Memory B cell (primary cell): ENCODE data around the gene CDADC1.
"Not testable (repeated sequence)": the region's sequence is repeated elsewhere in the genome, so short reads cannot be mapped to it uniquely, and the experiment has no call there.

ENCODE experiments used
- ATAC-seq: fragments of 150-1000 bp; cut with Tn5 transposase; 2 replicates; pipeline ENCODE4 v1.10.0; 2021; ENCODE audit warnings: low read depth, mild to moderate bottlenecking, moderate library complexity
- DNase-seq, 2 donors: peaks; one replicate each; pipeline ENCODE4 v3.0.0; 2022; ENCODE audit warnings: low spot score in 2 of 2
- H3K27ac Mint-ChIP-seq: one replicate; pipeline ENCODE4 v1.8.0; 2022; ENCODE audit warnings: mild to moderate bottlenecking, moderate library complexity, mixed read lengths
- H3K27me3 Mint-ChIP-seq: one replicate; pipeline ENCODE4 v1.8.0; 2022; ENCODE audit warnings: mixed read lengths
- H3K36me3 Mint-ChIP-seq: one replicate; pipeline ENCODE4 v1.8.0; 2022; ENCODE audit warnings: mild to moderate bottlenecking, mixed read lengths
- H3K4me1 Mint-ChIP-seq: one replicate; pipeline ENCODE4 v1.8.0; 2022; ENCODE audit warnings: mixed read lengths
- H3K4me3 Mint-ChIP-seq: one replicate; pipeline ENCODE4 v1.8.0; 2022; ENCODE audit warnings: mild to moderate bottlenecking, moderate library complexity, mixed read lengths
- H3K9me3 Mint-ChIP-seq: one replicate; pipeline ENCODE4 v1.8.0; 2022; ENCODE audit warnings: mixed read lengths

Gene CDADC1

DNA sequence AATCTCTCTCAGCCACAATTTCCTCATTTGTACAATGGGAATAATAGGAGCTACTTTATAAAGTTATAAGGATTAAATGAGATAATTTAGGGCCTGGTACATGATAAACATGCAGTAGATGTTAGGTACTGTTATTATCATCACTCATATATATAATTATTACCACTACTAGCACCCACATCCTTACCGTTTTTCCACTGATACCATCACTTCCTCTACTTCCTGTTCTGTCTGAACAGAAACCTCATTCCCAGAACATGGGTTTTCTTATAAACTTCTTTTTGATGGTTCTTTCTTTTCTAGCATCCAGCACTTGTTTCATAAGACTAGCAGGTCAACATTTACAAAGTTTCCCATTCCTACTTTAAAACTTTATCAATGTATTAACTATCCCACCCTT, 6.3 kb downstream of the CDADC1 start:
- Mint-ChIP-seq H3K27ac (no peak overlapping the region), H3K9me3 (no peaks in the 10 kb centered on the region), H3K4me1 (peaks cover 7% of the 10 kb centered on the region), H3K4me3 (no peak overlapping the region), H3K36me3 (peaks cover 21% of the 10 kb centered on the region), H3K27me3 (no peaks in the 10 kb centered on the region)
- DNase-seq (no peak), ATAC-seq (no peak)

DNA sequence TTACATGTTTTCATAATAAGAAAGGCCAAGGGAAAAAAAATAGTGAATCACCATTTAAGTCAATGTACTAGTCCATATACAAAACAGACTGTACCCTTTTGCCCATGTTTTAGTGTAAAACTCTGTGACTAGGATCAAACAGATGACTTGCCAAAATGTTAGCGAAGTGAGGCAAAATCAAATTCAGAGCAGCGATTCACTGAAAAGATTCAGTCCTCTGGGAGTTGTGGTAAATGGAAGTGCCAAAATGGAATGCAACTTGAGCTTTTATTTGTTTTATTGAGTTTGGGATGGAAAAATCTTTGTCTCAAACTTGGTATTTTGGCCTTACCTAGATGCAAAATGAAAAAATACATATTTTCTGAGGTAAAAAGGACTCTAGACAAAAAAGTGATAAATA, 9.1 kb downstream of the CDADC1 start:
- peaks cover 2% of the 10 kb centered on the region for H3K4me1 Mint-ChIP-seq

DNA sequence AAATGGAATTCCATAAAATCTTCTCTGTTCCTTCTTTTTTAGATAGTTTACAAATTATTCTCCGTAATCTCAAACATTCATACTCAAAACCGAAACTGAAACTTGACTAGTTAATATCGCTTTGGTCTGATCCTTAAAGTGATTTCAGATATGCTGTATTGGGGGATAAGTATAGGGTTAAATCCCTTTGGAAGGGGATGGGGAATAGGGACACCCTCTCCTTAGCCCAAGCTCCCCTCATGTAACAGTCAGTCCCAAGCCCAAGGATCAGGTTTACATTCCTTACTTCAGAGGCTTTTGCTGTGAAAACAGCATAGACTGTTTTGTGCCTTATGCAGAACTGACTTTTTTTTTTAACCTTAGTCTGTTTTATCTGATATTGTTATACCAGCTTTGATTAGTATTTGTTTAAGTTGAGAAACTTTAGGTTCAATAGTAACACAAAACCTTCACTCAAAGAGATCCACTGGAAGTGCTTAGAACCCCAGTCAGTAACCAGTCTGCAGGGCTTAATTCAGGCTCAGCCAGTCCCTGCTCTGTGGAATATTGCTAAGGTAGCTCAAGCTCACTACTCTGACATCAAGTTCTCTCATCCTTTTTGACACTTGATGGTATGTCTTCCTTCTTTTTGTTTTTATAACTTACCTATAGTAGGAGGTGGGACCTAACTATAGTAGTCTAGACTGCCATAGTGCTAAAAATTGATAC, 10.5 kb downstream of the CDADC1 start:
- Mint-ChIP-seq H3K4me3 (peak overlapping the region; percentile 82), H3K9me3 (no peaks in the 10 kb centered on the region), H3K4me1 (no peaks in the 10 kb centered on the region), H3K36me3 (peaks cover 38% of the 10 kb centered on the region), H3K27ac (peak overlapping the region; percentile 86), H3K27me3 (no peaks in the 10 kb centered on the region)
- DNase-seq: no peak
- ATAC-seq: peak; percentile 35

More for the DNA sequence above, 9.1 kb downstream of the CDADC1 start:
- Mint-ChIP-seq H3K4me3 (no peak overlapping the region), H3K27me3 (no peaks in the 10 kb centered on the region), H3K36me3 (peaks cover 40% of the 10 kb centered on the region), H3K9me3 (no peaks in the 10 kb centered on the region), H3K27ac (no peak overlapping the region)
- ATAC-seq: no peak
- no peak for DNase-seq

GRCh38 chr13:49259586-49259985, 11.9 kb downstream of the CDADC1 start:
- ATAC-seq (no peak), DNase-seq (no peak)
- Mint-ChIP-seq H3K36me3 (peaks cover 33% of the 10 kb centered on the region), H3K9me3 (no peaks in the 10 kb centered on the region), H3K4me3 (no peak overlapping the region), H3K27me3 (no peaks in the 10 kb centered on the region), H3K4me1 (no peaks in the 10 kb centered on the region), H3K27ac (no peak overlapping the region)

DNA sequence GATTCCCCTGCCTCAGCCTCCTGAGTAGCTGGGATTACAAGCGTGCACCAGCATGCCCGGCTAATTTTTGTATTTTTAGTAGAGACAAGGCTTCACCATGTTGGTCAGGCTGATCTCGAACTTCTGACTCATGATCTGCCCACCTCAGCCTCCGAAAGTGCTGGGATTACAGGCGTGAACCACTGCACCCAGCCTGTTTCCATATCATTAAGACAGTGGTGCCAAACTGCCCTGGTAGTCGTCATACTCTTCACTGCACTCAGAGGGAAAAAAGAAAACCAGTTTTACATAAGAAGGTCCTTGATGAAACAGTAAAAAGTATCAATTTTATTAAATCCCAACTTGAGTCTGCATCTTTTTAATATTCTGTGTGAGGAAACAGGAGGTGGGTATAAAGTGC, 14.9 kb downstream of the CDADC1 start:
- DNase-seq (no peak), ATAC-seq (no peak)
- no peak overlapping the region for H3K27ac Mint-ChIP-seq
- no peaks in the 10 kb centered on the region for H3K9me3 Mint-ChIP-seq
- H3K4me3 Mint-ChIP-seq: no peak overlapping the region
- peaks cover 26% of the 10 kb centered on the region for H3K36me3 Mint-ChIP-seq
- H3K4me1 Mint-ChIP-seq: no peaks in the 10 kb centered on the region
- H3K27me3 Mint-ChIP-seq: no peaks in the 10 kb centered on the region

- Mint-ChIP-seq H3K27ac (no peak overlapping the region), H3K9me3 (no peaks in the 10 kb centered on the region), H3K4me3 (no peak overlapping the region), H3K27me3 (no peaks in the 10 kb centered on the region), H3K4me1 (no peaks in the 10 kb centered on the region), H3K36me3 (peaks cover 20% of the 10 kb centered on the region)
- ATAC-seq (no peak), DNase-seq (no peak)
Measured at GRCh38 chr13:49265822-49266221, 18.1 kb downstream of the CDADC1 start.

DNA sequence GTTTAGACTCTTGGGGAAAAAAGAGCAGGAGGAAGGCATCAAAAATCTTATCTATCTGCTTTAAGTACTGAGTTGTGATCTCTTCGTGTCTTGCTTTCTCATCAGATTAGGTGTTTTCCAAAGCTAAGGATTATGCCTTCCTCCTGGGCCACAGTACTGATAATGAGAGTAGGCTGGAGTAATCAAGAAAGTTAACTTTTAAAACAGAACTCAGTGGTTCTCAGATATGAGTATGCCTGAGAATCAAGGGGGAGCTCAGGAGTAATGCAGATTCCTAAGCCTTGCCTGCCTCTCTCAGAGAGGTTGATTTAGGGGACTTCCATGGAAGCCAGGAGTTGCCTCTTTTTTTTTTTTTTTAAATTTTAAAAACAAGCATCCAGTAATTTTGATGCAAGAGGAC, 23.5 kb downstream of the CDADC1 start:
- no peak for ATAC-seq
- Mint-ChIP-seq H3K9me3 (no peaks in the 10 kb centered on the region), H3K36me3 (peaks cover 14% of the 10 kb centered on the region), H3K27ac (no peak overlapping the region), H3K4me3 (no peak overlapping the region), H3K27me3 (no peaks in the 10 kb centered on the region), H3K4me1 (no peaks in the 10 kb centered on the region)
- DNase-seq: no peak

- ATAC-seq: no peak
- H3K4me3 Mint-ChIP-seq: no peak overlapping the region
- H3K27me3 Mint-ChIP-seq: no peaks in the 10 kb centered on the region
- no peak for DNase-seq
- H3K27ac Mint-ChIP-seq: no peak overlapping the region
- peaks cover 16% of the 10 kb centered on the region for H3K36me3 Mint-ChIP-seq
- no peaks in the 10 kb centered on the region for H3K4me1 Mint-ChIP-seq
- H3K9me3 Mint-ChIP-seq: no peaks in the 10 kb centered on the region
Measured at GRCh38 chr13:49272296-49272695, 24.6 kb downstream of the CDADC1 start.

DNA sequence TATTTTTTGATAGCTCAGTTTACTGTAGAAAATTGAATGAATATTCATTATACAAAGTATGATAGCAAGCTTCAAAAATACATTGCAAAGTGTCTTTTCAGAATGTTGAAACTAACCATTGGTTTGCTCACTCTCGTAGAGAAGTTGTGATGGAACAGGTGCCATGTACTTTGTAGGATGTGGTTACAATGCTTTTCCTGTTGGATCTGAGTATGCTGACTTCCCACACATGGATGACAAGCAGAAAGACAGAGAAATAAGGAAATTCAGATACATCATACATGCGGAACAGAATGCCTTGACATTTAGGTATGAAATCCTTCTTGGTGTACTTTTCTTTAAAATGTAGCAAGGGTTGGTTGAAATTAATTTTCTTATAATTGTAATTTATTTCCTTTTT, 30.5 kb downstream of the CDADC1 start:
- DNase-seq: no peak
- Mint-ChIP-seq H3K27ac (no peak overlapping the region), H3K4me3 (no peak overlapping the region), H3K9me3 (no peaks in the 10 kb centered on the region), H3K4me1 (no peaks in the 10 kb centered on the region), H3K27me3 (no peaks in the 10 kb centered on the region), H3K36me3 (peaks cover 8% of the 10 kb centered on the region)
- no peak for ATAC-seq

DNA sequence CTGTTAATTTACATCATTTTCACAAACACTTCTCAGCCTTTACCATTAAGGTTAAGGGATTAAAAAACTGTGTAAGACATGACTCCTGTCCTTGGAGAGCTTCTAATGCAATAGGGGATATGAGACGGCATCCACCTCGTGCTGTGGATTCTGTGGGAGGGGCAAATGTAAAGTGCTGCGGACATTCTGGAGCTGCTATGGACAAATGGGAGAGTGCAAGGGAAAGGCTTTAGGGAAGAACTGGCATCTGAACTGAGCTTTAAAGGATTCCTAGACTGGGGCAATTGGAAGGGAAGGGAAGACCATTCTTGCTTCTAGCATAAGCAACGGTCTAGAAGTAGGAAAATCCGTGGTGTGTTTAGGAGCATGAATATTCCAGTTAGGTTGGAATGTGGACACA, 31.4 kb downstream of the CDADC1 start:
- DNase-seq (no peak), ATAC-seq (no peak)
- Mint-ChIP-seq H3K27ac (peak overlapping the region; percentile 4), H3K4me1 (no peaks in the 10 kb centered on the region), H3K27me3 (no peaks in the 10 kb centered on the region), H3K4me3 (no peak overlapping the region), H3K36me3 (peaks cover 10% of the 10 kb centered on the region), H3K9me3 (no peaks in the 10 kb centered on the region)

DNA sequence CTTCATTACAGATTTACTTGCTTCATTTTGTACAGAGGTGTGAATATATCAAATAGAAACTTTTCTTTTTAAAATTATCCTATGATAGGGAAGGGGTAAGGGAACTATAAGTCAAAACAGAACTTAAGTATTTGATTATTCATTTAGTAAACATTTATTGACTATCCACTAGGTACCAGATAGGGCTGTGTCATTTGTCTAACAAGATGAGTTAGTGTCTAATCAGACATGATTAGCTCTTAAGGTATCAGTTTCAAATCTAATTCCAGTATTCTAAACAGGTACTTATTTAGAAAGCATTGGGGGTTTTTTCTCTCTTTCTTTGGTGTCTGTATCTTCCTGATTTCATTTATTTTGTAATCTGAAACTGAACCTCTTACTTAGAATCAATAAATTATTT, 32.2 kb downstream of the CDADC1 start:
- H3K36me3 Mint-ChIP-seq: peaks cover 12% of the 10 kb centered on the region
- no peak overlapping the region for H3K4me3 Mint-ChIP-seq
- ATAC-seq (no peak), DNase-seq (no peak)
- no peaks in the 10 kb centered on the region for H3K27me3 Mint-ChIP-seq
- no peaks in the 10 kb centered on the region for H3K9me3 Mint-ChIP-seq
- no peak overlapping the region for H3K27ac Mint-ChIP-seq
- H3K4me1 Mint-ChIP-seq: no peaks in the 10 kb centered on the region

GRCh38 chr13:49287995-49288394, 40.3 kb downstream of the CDADC1 start:
- Mint-ChIP-seq H3K27me3 (no peaks in the 10 kb centered on the region), H3K4me1 (no peaks in the 10 kb centered on the region)

DNA sequence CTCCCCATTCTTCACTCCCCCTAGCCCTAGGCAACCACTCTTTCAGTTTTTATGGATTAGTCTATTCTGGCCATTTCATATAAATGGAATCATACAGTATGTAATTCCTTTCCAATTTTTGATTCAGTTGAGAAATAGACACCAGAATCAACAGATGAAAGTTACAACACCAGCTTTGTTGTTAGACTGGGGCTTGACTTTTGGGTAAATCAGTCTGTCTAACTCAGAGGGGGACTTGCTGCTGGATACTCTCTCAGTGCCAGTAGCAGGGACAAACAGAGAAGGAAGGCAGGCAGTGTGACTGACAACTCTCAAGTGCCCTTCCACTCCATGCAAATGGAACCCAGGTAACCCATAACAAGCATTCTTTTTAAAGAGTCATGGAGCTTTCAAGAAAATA, 40.7 kb downstream of the CDADC1 start:
- Mint-ChIP-seq H3K36me3 (peaks cover 16% of the 10 kb centered on the region), H3K4me1 (no peaks in the 10 kb centered on the region), H3K27ac (no peak overlapping the region), H3K9me3 (no peaks in the 10 kb centered on the region), H3K27me3 (no peaks in the 10 kb centered on the region), H3K4me3 (no peak overlapping the region)
- DNase-seq (no peak), ATAC-seq (no peak)

More at GRCh38 chr13:49287995-49288394, 40.3 kb downstream of the CDADC1 start:
- no peak overlapping the region for H3K4me3 Mint-ChIP-seq
- H3K9me3 Mint-ChIP-seq: no peaks in the 10 kb centered on the region
- peaks cover 18% of the 10 kb centered on the region for H3K36me3 Mint-ChIP-seq
- ATAC-seq (no peak), DNase-seq (no peak)
- no peak overlapping the region for H3K27ac Mint-ChIP-seq

DNA sequence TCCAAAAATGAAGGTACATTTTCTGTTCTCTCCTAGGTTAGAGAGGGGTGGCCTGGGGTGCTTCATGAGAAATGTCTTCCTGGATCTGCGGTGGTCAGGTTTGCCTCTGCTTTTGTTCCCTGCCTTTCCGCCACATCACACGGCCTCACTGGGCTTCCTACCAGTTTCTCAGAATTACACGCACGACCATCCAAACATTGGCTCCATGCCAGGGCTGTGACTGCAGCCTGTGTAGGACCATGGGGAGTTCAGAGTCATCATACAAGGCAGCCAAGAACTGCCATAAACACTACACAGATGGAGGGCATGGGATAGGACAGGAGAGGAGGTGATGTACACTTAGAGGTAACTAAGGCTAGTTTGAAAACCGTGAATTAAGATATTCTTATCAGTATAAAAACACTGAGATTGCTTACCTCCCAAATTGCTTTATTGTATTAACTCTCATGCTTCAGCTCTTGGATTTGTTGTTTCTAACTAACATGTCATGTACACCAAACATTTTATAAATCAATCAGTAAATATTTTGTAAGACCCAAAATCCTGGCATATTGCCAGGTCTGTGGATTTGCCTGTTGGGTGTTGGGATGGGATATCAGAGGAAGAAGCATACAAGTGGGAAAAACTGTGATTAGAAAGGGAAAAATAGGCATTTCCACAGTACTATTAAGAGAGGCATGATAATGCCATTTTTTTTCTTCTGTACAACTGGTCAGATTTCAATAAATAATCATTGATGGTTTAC, 45.2 kb downstream of the CDADC1 start:
- no peaks in the 10 kb centered on the region for H3K9me3 Mint-ChIP-seq
- H3K36me3 Mint-ChIP-seq: peaks cover 14% of the 10 kb centered on the region
- DNase-seq (no peak), ATAC-seq (no peak)
- no peaks in the 10 kb centered on the region for H3K4me1 Mint-ChIP-seq
- H3K27ac Mint-ChIP-seq: no peak overlapping the region
- H3K27me3 Mint-ChIP-seq: no peaks in the 10 kb centered on the region
- H3K4me3 Mint-ChIP-seq: no peak overlapping the region

- not testable (repeated sequence) for H3K27ac Mint-ChIP-seq, H3K27me3 Mint-ChIP-seq, ATAC-seq, H3K9me3 Mint-ChIP-seq, DNase-seq, H3K4me3 Mint-ChIP-seq, H3K4me1 Mint-ChIP-seq, H3K36me3 Mint-ChIP-seq
Measured at GRCh38 chr13:49294723-49295122, 47.0 kb downstream of the CDADC1 start.
